Stimulated activated CD8-positive, alpha-beta memory T cell treated with anti-CD3 and anti-CD28 coated beads, Interleukin-4, amount 100 ng/mL, for 48 hours (primary cell): ENCODE results near the gene AGRN.
A peak's percentile ranks its signal among the peaks of the same experiment; 100 is the strongest.
"Not testable (repeated sequence)": the region's sequence is repeated elsewhere in the genome, so short reads cannot be mapped to it uniquely, and the experiment has no call there.

Experiments
- DNase-seq: peaks from one replicate; pipeline ENCODE4 v3.0.0-alpha.2; 2020

Gene AGRN

DNA sequence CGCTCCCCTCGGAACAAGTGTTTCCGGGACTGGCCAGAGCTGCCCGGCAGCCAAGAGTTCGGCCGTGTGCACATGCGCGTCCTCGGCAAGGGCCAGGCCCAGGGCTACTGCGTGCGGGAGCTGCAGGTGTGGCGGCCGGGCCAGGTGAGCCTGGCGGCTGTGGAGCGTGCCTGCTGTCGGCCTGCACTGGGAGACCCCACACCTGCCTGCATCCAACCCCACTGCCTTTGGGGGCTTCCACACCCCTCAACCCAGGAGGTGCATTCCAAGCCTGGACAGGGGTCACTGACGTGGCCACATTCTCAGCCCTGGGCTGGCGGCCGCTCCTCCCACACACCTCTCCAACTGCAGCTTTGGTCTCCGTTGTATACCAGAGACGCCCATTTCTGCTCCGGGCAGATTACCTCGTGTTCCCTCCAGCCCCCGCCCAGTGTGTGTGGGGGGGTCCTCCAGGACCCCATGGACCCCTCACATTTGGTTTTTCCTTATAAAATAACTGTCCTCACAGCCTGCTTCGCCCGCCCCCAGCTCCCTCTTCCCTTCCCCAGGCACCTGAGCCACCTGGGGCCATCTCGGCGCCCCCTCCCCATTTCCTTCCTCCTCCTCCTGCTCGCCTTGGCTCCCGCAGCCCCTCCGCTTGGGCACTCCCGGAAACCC lies 48.1 kb downstream of the AGRN start:
- DNase-seq = no peak

DNA sequence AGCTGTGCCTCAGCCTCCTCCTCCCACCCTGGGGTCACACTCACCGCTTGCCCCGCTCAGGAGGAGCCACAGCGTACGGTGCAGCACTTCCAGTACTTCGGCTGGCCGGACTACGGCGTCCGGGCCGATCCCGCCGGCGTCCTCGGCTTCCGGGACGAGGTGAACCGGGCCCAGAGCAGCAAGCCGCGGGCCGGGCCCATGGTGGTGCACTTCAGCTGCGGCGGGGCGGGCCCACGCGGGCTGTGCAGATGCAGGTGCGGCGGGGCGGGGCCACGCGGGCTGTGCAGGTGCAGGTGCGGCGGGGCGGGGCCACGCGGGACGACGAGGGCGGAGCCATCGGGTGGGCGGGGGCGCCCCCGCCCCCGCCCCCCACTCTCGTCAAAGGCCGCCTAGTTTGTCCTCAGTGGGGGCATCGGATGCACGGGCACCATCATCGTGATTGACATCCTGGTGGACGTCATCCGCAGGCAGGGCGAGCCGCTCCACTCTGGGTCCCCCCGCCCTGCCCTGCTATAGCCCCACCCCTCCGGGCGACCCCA lies 48.7 kb downstream of the AGRN start:
- no peak for DNase-seq

DNA sequence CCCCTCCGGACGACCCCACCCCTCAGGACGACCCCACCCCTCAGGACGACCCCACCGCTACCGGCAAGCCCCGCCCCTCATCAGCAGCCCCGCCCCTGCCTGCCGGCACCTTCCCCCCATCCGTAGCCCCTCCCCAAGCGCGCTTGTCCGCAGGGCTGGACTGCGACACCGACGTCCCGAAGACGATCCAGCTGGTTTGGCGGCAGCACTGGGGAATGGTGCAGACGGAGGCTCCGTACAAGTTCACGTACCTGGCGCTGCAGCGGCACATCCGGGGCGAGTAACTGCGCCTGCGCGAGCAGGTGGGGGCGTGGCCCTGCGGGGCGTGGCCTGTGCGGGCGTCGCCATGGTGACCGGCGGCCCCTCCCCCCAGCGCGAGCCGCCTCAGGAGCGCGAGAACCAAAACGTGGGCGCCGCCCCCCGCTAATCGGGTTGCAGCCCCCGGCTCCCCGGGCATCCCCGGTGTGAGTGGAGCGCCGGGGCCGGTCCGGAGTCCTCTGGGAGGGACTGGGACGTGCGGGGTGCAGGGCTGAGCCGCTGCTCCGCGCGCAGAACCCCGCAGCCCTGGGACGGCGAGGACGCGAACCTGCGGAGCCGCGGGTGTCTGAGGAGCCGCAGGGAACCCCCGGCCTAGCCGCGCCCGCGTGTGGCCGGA lies 49.3 kb downstream of the AGRN start:
- peak; percentile 95 for DNase-seq

DNA sequence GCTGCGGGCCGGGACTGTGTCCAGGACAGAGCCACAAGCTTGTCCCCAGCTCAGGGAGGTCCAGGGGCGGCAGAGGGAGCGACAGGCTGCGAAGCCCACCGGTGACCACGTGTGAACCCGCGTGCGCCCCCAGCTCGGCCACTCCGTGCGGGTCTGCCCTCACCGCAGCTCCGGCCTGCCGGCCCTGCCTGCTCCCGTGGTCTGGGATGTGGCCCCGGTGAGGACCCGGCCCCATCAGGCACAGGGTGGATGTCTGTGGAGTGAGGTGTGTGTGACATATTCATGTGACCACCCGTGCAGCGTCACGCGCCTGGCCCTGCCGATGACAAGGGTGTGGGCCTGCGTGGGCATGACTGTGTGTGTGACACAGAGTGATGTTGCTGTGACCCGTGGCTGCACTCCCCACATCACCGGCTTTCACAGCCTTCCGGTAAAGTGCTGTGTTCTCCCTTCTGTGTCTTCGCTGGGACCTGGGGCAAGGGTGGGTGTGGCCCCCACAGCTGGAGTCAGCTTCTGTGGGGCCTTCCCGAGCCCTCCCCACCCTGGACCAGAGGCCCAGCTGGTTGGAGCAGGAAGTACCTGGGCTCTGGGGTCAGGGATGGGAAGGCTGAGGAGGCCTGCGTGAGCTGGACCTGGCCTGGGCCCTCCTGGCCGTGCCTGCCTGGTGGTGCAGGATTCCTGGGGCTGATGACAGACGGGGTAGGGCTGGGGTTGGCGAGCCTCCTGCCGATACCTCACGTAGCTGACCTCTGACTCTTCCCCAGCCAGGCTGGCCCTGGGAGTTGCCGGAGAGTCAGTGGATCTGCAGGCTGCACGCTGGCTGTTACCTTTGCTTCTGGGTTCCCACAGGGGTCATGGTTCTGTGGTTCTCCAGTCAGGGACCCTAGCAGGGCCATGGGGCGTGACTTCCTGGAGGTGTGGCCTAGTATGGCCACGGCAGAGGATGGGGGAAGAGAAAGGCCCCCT lies 50.1 kb downstream of the AGRN start:
- DNase-seq = no peak

DNA sequence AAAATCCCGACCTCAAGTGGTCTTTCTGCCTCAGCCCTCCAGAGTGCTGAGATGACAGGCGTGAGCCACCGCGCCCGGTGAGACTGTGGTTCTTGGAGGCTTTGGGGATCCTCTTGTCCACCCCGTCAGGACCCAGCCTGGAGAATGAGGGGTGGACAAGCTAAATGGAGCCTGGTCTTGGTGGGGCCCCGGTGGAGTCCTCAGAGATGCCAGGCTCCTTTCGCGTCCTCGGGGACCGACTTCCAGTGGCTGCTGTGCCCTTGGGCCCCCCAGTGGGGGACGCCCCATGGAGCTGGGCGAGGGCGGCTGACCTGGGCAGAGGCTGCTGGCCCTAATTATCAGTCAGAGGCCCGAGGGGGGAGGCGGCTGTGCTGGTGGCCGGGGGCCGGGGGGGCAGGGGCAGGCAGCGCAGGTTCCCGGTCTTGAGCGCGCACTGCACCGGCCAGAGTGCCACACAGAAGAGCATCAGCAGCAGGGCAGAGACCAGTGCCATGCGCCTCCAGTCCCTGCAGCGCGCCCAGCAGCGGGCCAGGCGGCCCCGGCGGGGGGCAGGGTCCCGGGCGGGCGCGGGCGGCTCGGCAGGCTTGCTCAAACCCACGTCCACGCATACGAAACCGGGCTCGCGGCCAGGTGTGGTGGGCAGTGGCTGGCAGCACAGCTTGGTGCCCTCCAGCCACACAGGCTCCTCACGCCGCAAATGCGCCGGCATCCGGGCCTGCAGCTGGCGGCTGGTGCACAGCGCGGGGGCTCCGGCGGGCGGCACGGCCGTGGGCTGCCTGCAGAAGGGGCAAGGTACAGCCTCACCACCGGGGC lies 51.8 kb downstream of the AGRN start:
- DNase-seq = no peak

DNA sequence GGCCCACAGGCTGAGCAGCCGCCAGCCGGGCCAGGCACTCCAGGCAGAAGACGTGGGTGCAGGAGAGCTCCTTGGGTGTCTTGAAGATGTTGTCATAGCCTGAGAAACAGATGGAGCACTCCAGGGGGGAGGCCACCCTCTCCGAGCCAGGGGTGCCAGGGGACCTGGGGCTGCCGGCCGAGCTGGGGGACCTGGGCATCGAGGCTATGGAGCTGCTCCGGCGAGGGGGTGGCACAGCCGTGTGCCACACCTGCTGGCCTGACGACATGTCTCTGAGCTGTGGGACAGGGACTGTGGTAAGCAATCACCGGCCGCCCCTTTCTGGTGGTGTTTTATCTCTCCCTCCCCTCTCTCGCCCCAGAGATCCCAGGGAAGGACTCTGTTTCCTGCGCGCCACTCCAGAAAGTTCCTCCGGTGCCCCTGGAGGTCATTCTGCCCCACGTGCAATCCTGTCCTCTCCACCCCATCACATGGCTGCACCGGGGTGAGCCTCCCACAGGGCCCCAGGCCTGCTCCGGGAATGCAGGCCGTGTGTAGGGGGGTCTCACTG lies 52.5 kb downstream of the AGRN start:
- no peak for DNase-seq

DNA sequence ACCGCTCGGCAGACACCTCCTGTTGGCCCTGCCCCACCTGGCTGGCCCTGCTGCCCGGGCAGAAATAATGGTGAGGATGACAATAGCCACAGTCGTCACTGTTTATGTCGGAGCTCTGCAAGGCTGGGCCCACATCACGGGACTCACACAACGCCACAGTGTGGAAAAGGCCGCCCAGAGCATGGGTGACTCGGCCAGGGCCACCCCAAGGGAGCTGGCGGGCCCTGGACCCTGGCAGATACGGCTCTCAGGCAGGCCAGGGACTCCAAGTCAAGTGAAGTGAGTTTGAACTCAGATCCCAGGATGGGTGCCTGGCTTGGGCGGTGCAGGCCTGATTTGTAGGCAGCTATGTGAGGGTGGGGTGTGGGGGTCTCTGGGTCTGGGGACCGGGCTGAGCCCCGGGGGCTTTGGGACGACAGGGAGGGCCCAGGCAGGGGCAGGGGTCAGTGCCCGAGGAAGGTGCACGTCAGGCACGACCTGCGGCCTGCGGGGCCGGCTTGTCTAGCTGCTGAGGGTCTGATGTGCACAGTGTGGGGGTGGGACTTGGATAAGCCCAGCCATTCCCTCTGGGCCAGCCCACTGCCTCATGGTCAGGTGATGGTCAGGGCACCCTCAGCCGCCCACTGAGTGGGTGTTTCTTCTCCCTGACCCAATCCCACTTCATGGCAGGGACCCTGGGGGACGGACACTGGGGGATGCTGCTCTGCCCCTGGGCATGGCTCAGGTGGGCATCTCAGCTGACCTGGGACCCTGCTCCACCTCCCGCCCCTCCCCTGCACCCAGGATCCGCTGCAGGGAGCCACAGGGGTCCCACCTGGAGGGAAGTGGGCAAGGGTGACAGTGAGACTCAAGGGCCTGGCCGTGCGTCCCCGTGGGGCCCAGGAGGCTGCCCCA lies 53.2 kb downstream of the AGRN start:
- DNase-seq = no peak

DNA sequence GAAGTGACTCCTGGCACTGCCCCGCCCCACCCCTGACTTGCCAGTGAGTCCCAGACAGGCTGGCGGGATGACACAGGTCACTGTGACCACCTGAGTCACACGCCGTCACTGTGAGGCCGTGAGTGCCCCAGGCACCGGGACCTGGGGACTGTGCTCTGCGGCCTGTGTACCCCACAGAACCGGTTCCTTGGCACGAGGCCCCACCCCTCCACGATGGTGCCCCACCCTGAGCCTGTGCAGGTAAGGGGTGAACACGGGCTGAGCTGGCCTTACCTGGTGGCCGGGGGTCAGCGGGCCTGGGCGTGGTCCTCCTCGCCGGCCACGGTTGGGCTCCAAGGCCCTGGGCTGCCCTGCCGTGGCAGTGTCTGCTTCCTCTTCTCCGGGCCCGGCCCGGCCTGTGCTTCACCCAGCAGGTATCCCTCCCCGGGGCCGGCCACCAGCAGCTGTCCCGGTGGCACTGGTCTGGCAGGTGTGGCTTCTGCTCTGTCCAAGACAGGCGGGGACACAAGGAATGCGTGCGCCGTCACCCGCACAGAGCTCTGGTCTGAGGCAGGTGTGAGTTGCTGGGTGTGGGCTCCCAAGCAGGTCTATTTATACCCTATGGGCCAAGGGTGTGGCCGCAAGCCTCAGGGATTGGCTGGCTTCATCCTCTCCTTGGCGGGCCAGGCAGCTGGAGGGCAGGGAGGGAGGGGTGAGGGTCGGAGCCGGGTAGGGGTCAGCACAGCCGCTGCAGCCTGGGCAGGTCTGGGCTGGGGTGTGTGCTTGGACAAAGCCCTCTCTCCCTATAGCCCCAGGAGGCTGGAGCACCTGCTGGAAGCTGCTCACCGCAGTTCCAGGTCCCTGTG lies 54.0 kb downstream of the AGRN start, which contains the start of gene RNF223:
RNF223 (minus strand) TSS at position 564 of the 845 bp plus-strand sequence. CDS start 1,740 bp downstream, outside the sequence.
- DNase-seq = no peak

DNA sequence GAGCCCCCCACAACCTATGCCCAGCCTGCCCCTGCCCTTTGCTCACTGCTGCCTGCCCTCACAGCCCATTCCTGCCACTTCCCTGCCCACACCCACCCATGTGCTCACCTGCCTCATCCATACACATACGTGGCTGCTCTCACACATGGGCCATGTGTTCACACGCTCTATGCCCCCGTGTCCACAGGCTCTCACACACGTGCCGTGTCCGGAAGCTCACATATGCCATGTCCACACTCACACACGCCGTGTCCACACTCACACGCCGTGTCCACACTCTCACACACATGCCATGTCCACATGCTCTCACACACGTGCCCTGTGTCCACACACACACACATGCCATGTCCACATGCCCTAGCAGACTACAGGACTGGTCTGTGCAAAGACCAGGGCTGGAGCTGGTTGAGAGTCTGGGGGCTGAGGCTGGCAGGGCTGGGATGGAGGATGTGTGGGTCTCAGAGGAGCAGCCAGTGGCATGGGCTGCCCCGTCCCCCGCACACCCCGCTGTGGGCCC lies 54.8 kb downstream of the AGRN start:
- DNase-seq = no peak

DNA sequence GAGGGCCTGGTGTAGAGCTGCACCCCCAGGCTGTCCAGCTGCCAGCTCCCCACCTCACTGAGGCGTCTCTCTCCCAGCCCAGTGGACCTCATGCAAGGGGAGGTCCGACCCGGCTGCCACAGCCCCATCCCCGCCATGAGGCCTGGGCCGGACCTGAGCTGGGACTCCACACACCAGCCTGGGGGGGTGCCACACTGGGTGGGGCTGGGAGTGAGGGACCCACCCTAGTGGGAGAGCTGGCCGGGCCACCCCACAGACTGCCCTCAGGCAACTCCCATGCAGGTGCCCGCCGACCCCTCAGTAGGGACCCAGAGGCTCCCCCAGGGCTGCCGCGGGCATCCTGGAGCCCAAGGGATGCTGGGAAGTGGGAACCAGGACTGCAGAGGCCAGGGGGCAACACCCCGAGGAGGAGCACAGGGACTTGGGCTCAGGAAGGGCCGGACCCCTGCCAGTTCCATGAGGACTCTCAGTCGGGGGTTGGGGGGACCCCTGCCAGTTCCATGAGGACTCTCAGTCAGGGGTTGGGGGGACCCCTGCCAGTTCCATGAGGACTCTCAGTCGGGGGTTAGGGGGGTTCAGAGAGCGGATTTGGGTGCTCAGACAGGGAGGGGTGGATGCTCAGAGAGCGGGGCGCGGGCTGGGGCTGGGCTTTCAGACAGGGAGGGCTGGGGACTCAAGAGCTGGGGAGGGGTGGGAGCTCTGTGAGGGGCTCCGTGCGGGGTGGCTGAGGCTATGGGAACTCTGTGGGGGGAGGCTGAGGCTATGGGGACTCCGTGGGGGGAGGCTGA lies 55.4 kb downstream of the AGRN start:
- no peak for DNase-seq

DNA sequence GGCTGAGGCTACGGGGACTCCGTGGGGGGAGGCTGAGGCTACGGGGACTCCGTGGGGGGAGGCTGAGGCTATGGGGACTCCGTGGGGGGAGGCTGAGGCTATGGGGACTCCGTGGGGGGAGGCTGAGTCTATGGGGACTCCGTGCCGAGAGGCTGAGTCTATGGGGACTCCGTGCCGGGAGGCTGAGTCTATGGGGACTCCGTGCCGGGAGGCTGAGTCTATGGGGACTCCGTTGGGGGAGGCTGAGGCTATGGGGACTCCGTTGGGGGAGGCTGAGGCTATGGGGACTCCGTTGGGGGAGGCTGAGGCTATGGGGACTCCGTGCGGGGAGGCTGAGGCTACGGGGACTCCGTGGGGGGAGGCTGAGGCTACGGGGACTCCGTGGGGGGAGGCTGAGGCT lies 57.5 kb downstream of the AGRN start:
- DNase-seq = not testable (repeated sequence)

DNA sequence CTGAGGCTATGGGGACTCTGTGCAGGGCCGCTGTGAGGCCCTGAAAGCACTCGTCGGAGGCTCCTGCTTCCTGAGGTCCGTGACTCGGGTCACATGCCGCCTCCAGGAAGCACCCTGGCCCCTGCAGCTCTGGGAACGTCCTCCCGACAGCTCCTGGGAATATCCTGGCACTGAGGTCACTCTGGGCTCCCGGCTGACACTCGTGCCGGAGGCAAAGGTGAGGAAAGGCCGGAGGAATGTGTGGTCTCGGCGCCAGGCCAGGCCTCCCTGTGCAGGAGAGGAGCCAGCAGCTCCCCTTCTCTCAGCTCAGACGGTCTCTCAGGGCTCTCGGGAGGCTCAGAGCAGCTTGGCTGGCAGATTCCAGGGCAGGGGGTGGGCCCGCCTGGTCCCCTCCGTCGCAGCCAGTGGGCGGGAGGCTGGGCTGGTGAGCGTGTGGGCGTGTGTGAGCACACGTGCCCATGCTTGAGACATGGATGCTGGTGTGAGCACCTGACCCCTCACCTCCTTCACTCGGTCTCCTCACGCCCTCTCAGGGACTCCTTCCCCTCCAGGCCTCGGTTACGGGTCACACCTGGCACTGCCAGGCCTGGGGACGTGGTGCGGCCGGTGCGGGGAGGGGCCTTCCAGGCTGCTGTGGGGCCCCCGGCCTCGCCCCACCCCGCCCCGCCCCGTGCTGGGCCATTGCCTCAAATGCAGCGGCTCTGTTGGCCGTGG lies 59.6 kb downstream of the AGRN start:
- peak; percentile 52 for DNase-seq

DNA sequence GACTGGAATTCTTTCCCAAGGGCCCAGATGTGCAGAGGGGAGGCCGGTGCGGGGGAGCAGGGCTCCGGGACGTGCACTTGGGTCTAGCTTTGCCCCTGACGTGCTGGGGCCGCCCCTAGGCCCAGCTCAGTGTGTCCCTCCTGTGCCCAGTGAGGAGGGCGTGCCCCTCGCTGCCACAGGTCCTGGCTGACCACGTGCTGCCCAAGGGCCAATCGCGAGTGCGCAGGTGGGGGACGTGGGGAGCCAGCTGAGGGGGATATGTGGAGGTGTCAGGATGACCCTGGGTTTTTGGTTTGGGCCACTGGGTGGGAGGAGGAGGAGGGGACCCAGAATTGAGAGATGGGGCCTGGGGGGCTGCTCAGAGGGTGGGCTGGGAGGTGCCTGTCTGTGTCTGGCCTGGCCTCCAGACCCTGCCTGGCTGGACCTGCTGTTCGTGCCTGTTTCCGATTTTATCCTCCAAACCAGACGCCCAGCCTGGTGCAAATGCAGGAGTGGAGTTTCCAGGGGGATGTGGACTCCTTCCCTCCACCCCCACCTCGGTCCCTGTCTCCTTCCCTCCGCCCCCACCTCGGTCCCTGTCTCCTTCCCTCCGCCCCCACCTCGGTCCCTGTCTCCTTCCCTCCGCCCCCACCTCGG lies 60.3 kb downstream of the AGRN start:
- DNase-seq = no peak

DNA sequence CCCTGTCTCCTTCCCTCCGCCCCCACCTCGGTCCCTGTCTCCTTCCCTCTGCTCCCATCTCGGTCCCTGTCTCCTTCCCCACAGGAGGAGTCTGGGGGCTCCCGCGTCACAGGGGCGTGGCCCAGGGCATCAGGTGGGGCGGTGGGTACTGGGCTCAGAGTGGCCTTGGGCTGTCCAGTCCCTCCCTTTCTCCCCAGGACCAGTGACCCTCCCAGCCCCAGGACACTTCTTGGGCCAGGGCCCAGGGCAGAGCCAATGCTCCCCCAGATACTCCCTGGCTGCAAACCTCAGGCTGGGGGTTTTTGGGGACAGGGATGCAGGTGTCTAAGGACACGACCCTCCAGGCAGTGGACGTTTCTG lies 61.0 kb downstream of the AGRN start:
- no peak for DNase-seq

DNA sequence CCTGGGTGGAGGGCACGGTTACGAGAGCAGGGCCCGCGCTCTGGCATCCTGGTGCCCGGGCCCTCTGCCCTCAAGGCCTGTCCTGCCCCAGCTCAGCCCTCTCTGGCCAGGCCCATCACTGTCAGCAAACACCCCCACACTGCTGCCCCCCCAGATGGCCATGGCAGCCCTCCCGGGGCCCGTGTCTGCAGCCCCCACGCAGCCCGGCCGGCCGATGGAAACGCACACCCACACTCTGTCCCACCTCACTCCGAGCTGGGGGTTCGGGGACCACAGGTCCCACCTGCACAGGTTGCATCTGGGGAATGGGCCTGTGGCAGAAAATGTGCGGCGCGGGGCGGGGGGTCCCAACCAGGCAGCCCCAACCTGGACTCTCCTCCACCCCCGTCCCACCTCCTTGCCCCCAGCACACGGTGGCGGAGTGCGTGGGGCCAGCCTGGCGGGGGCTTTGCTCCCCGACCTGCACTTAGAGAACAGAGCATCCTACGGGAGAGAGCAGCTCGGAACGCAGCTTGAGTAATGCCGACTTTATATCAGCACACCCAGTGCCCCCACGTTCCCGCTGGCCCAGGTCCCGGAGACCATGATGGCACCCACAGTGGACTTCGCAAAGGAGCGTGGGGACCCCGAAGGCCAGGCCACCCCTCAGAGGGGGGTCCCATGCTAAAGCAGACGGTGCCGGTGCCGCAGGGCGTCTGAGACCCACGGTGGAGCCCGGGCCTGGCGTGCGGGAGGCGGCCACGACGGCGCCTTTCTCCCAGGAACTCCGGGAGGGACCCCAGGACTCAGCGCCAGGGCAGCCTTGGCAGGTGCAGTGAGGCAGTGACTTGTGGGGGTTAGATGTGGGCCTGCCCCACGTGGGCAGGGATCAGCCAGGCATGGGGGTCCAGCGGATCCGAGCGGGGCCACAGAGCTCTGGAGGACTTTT lies 61.7 kb downstream of the AGRN start:
- DNase-seq = no peak

DNA sequence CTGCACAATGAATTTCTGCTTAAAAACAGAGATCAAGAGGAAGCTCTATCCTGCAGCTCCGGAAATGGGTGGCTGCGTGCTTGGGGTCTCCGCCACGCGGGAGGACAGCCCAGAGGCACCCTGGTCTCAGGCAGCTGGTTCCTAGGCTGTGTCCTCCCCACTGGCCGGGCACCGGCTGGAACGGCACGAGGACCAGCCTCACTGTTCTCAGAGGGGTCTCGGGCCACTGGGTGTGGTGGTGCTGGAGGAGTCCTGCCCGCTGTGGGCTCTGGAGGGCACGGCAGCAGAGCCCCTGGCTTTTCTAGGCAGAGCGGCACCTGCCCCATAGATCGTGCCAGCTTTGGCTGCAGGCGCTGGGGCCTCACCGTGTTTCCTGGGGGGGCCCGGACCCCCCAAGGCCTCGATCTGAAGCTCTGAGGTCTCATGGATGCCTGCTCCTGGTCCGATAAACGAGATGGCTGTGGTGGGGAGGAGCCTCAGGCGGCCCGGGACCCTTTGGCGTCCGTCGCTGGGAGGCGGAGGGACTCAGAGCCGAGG lies 62.4 kb downstream of the AGRN start:
- DNase-seq = no peak
